Activated B cell treated with CpG ODN at 0.5 μM for 24 hours (primary cell): ENCODE data around the gene KAZN. TPM values are rescaled to one million over a fixed set of nuclear protein-coding genes. Genes with fewer than 3 reads are reported as not detected.

Experiments
- ATAC-seq: fragments of 200-7000 bp; cut with Tn5 transposase; one replicate; pipeline ENCODE4 v1.10.0; 2021; ENCODE audit warnings: low read depth, mild to moderate bottlenecking, moderate library complexity
- CTCF ChIA-PET: fragments of 350-600 bp; sonication (Branson Sonifier 250); formaldehyde crosslinking; loops from one replicate; lab custom pipeline; 2021; ENCODE audit warnings: antibody characterized with exemption; lab: Charles Lee
- POLR2A ChIA-PET: fragments of 350-600 bp; sonication (Branson Sonifier 250); formaldehyde crosslinking; loops from one replicate; lab custom pipeline; 2021; ENCODE audit warnings: antibody characterized with exemption; lab: Charles Lee
- DNase-seq: peaks from one replicate; pipeline ENCODE4 v3.0.0; 2022
- H3K27ac Mint-ChIP-seq: one replicate; pipeline ENCODE4 v1.8.0; 2020; ENCODE audit warnings: mixed read lengths
- H3K27me3 Mint-ChIP-seq: one replicate; pipeline ENCODE4 v1.8.0; 2021; ENCODE audit warnings: mixed read lengths
- H3K36me3 Mint-ChIP-seq: one replicate; pipeline ENCODE4 v1.8.0; 2021; ENCODE audit warnings: low read depth, mixed read lengths
- H3K4me1 Mint-ChIP-seq: one replicate; pipeline ENCODE4 v1.8.0; 2021; ENCODE audit warnings: mixed read lengths
- H3K4me3 Mint-ChIP-seq: one replicate; pipeline ENCODE4 v1.8.0; 2020; ENCODE audit warnings: mild to moderate bottlenecking, mixed read lengths
- H3K9me3 Mint-ChIP-seq: one replicate; pipeline ENCODE4 v1.8.0; 2020; ENCODE audit warnings: mixed read lengths
- CTCF ChIP-seq: fragments of 200-600 bp; IDR thresholded peaks from one replicate; pipeline ENCODE4 v1.8.0; 2022; ENCODE audit warnings: antibody characterized with exemption, mild to moderate bottlenecking
- intact Hi-C: fragments of 100-400 bp; cut with micrococcal nuclease; formaldehyde crosslinking; loops from one replicate; pipeline ENCODE4 v1.15.1; 2024
- total RNA-seq: library from RNA; stranded (reverse); gene quantifications from 2 replicates; pipeline ENCODE4 v1.2.3, GENCODE V29; 2022

The KAZN gene
- total RNA-seq, 1 donor from 2014 or later = 0.73 TPM

GRCh38 chr1:14743368-14743767, 144.9 kb downstream of the KAZN start:
- TF ChIP-seq CTCF = no peak
- POLR2A ChIA-PET = no interaction called here
- no peak overlapping the region for H3K4me3 Mint-ChIP-seq
- H3K36me3 Mint-ChIP-seq = no peaks in the 10 kb centered on the region
- H3K27me3 Mint-ChIP-seq = peaks cover 26% of the 10 kb centered on the region
- H3K27ac Mint-ChIP-seq = no peak overlapping the region
- CTCF ChIA-PET = no interaction called here
- intact Hi-C loops = no loop called here
- H3K4me1 Mint-ChIP-seq = peaks cover 3% of the 10 kb centered on the region
- ATAC-seq (no peak), DNase-seq (no peak)
- no peaks in the 10 kb centered on the region for H3K9me3 Mint-ChIP-seq

GRCh38 chr1:14745001-14745720, 146.7 kb downstream of the KAZN start:
- CTCF ChIA-PET = no interaction called here
- H3K9me3 Mint-ChIP-seq = no peaks in the 10 kb centered on the region
- no peak for DNase-seq
- intact Hi-C loops = no loop called here
- no peaks in the 10 kb centered on the region for H3K4me1 Mint-ChIP-seq
- no peak overlapping the region for H3K4me3 Mint-ChIP-seq
- no peak overlapping the region for H3K27ac Mint-ChIP-seq
- POLR2A ChIA-PET = no interaction called here
- TF ChIP-seq CTCF = no peak
- peaks cover 25% of the 10 kb centered on the region for H3K27me3 Mint-ChIP-seq
- no peaks in the 10 kb centered on the region for H3K36me3 Mint-ChIP-seq
- ATAC-seq = no peak

GRCh38 chr1:14745789-14746188, 147.3 kb downstream of the KAZN start:
- H3K9me3 Mint-ChIP-seq = no peaks in the 10 kb centered on the region
- ATAC-seq (no peak), DNase-seq (no peak)
- no peaks in the 10 kb centered on the region for H3K4me1 Mint-ChIP-seq
- H3K36me3 Mint-ChIP-seq = no peaks in the 10 kb centered on the region
- peaks cover 19% of the 10 kb centered on the region for H3K27me3 Mint-ChIP-seq
- no peak overlapping the region for H3K27ac Mint-ChIP-seq
- POLR2A ChIA-PET = no interaction called here
- no peak overlapping the region for H3K4me3 Mint-ChIP-seq
- TF ChIP-seq CTCF = no peak
- CTCF ChIA-PET = no interaction called here
- intact Hi-C loops = no loop called here

- H3K4me3 Mint-ChIP-seq = no peak overlapping the region
- DNase-seq (no peak), ATAC-seq (no peak)
- intact Hi-C loops = no loop called here
- ChIA-PET POLR2A (no interaction called here), CTCF (no interaction called here)
- no peaks in the 10 kb centered on the region for H3K9me3 Mint-ChIP-seq
- H3K36me3 Mint-ChIP-seq = no peaks in the 10 kb centered on the region
- TF ChIP-seq CTCF = no peak
- H3K4me1 Mint-ChIP-seq = no peaks in the 10 kb centered on the region
- no peak overlapping the region for H3K27ac Mint-ChIP-seq
- H3K27me3 Mint-ChIP-seq = peaks cover 13% of the 10 kb centered on the region
Measured at GRCh38 chr1:14746393-14746792, 147.9 kb downstream of the KAZN start.

GRCh38 chr1:14748151-14748550, 149.7 kb downstream of the KAZN start:
- ATAC-seq (no peak), DNase-seq (no peak)
- Mint-ChIP-seq H3K9me3 (no peaks in the 10 kb centered on the region), H3K36me3 (no peaks in the 10 kb centered on the region), H3K4me1 (no peaks in the 10 kb centered on the region), H3K27ac (no peak overlapping the region), H3K4me3 (no peak overlapping the region), H3K27me3 (no peaks in the 10 kb centered on the region)
- CTCF ChIA-PET = no interaction called here
- TF ChIP-seq CTCF = no peak
- POLR2A ChIA-PET = no interaction called here
- intact Hi-C loops = no loop called here
